ENCODE data around the gene NTN1.

- TF ChIP-seq CTCF (IDR thresholded peaks at IDR 0.05) (no peak), POLR2AphosphoS5 (IDR thresholded peaks at IDR 0.05) (no peak), POLR2A (IDR thresholded peaks at IDR 0.05) (no peak), EP300 (IDR thresholded peaks at IDR 0.05) (no peak)
These were observed 230.0 kb downstream of the NTN1 start for GRCh38 chr17:9251273-9251672.

Data from gastroesophageal sphincter (tissue), 3 donors.